OCI-LY1 (cell line): ENCODE measurements around the gene RNF144B.
A peak's percentile ranks its signal among the peaks of the same experiment; 100 is the strongest.
"Not testable (repeated sequence)": the region's sequence is repeated elsewhere in the genome, so short reads cannot be mapped to it uniquely, and the experiment has no call there.

ENCODE experiments used
- H2AFZ ChIP-seq: fragments of 200-600 bp; sonication (generic), shearing (Covaris generic); 2 replicates; pipeline ENCODE4 v1.6.0; 2014; ENCODE audit warnings: antibody characterized with exemption, mild to moderate bottlenecking, low read length
- H3F3A ChIP-seq: fragments of 200-600 bp; sonication (generic), shearing (Covaris generic); 2 replicates; pipeline ENCODE4 v1.6.0; 2014; ENCODE audit warnings: mild to moderate bottlenecking, antibody characterized with exemption, low read length, moderate library complexity; ENCODE audit not compliant: insufficient read depth
- H3K27ac ChIP-seq: fragments of 200-600 bp; sonication (generic); 2 replicates; pipeline ENCODE4 v1.5.1; 2014; ENCODE audit warnings: low read length, mixed run types, mild to moderate bottlenecking, low read depth; ENCODE audit not compliant: poor library complexity, severe bottlenecking
- H3K27me3 ChIP-seq: fragments of 200-600 bp; sonication (generic); 2 replicates; pipeline ENCODE4 v1.6.0; 2014; ENCODE audit warnings: antibody characterized with exemption, mild to moderate bottlenecking, low read length, moderate library complexity; ENCODE audit not compliant: insufficient read depth
- H3K36me3 ChIP-seq: fragments of 200-600 bp; sonication (generic); 2 replicates; pipeline ENCODE4 v1.6.1; 2014; ENCODE audit warnings: mild to moderate bottlenecking, antibody characterized with exemption, low read length, moderate library complexity, mixed read lengths; ENCODE audit not compliant: insufficient read depth
- H3K4me1 ChIP-seq: fragments of 200-600 bp; sonication (generic); 2 replicates; pipeline ENCODE4 v1.5.1; 2014; ENCODE audit warnings: mild to moderate bottlenecking, low read length, moderate library complexity; ENCODE audit not compliant: insufficient read depth, severe bottlenecking
- H3K4me2 ChIP-seq: fragments of 200-600 bp; sonication (generic), shearing (Covaris generic); 2 replicates; pipeline ENCODE4 v1.6.1; 2014; ENCODE audit warnings: low read length
- H3K4me3 ChIP-seq: fragments of 200-600 bp; sonication (generic); 2 replicates; pipeline ENCODE4 v1.5.1; 2014; ENCODE audit warnings: low read length, low read depth, mild to moderate bottlenecking, mixed read lengths; ENCODE audit not compliant: poor library complexity, severe bottlenecking
- H3K79me2 ChIP-seq: fragments of 200-600 bp; shearing (Covaris generic); 2 replicates; pipeline ENCODE4 v1.6.1; 2016; ENCODE audit warnings: mixed run types, low read length, mixed read lengths; ENCODE audit not compliant: insufficient read depth
- H3K9ac ChIP-seq: fragments of 200-600 bp; sonication (generic), shearing (Covaris generic); 2 replicates; pipeline ENCODE4 v1.6.1; 2014; ENCODE audit warnings: mild to moderate bottlenecking, low read length, mixed read lengths
- H3K9me2 ChIP-seq: fragments of 200-600 bp; sonication (generic), shearing (Covaris generic); 2 replicates; pipeline ENCODE4 v1.6.1; 2014; ENCODE audit warnings: low read depth, mild to moderate bottlenecking, low read length, mixed read lengths
- H3K9me3 ChIP-seq: fragments of 200-600 bp; shearing (Covaris generic); 2 replicates; pipeline ENCODE4 v1.6.1; 2014; ENCODE audit warnings: low read length, mixed read lengths
- H4K20me1 ChIP-seq: fragments of 200-600 bp; sonication (generic), shearing (Covaris generic); 2 replicates; pipeline ENCODE4 v1.6.0; 2016; ENCODE audit warnings: mild to moderate bottlenecking, low read length; ENCODE audit not compliant: insufficient read depth
- CTCF ChIP-seq: fragments of 200-600 bp; sonication (generic), shearing (Covaris generic); IDR thresholded peaks from 2 replicates; pipeline ENCODE4 v1.5.1; 2017; ENCODE audit warnings: mild to moderate bottlenecking, antibody characterized with exemption, low read length, moderate library complexity, mixed read lengths
- EZH2 ChIP-seq: fragments of 200-600 bp; sonication (generic), shearing (Covaris generic); IDR thresholded peaks from 2 replicates; pipeline ENCODE4 v1.8.0; 2017; ENCODE audit warnings: borderline replicate concordance, mixed run types, mild to moderate bottlenecking, antibody characterized with exemption, low read length, moderate library complexity, mixed read lengths

RNF144B gene

GRCh38 chr6:18362058-18362561 is 25.0 kb upstream of the RNF144B start:
- H3F3A ChIP-seq, result no peaks in the 10 kb centered on the region
- no peak for TF ChIP-seq CTCF
- H3K27me3 ChIP-seq, result no peaks in the 10 kb centered on the region
- no peak overlapping the region for H3K4me3 ChIP-seq
- H3K4me2 ChIP-seq, result peak overlapping the region; percentile 35
- H2AFZ ChIP-seq, result no peak overlapping the region
- H3K9ac ChIP-seq, result peak overlapping the region; percentile 30; the same call in 1 of the 2 replicates
- no peaks in the 10 kb centered on the region for H4K20me1 ChIP-seq
- peaks cover 44% of the 10 kb centered on the region for H3K4me1 ChIP-seq
- H3K9me3 ChIP-seq, result 0 out of 2 replicates have a peak, but pooled peaks cover 6% of the 10 kb centered on the region
- H3K27ac ChIP-seq, result peak overlapping the region; percentile 89
- no peaks in the 10 kb centered on the region for H3K9me2 ChIP-seq
- H3K79me2 ChIP-seq, result no peaks in the 10 kb centered on the region
- no peaks in the 10 kb centered on the region for H3K36me3 ChIP-seq

- Histone ChIP-seq H4K20me1 (no peaks in the 10 kb centered on the region), H3K4me3 (no peak overlapping the region), H3K4me2 (no peak overlapping the region), H3K4me1 (peaks cover 42% of the 10 kb centered on the region), H2AFZ (no peak overlapping the region), H3K9ac (no peak overlapping the region), H3K79me2 (no peaks in the 10 kb centered on the region), H3F3A (no peaks in the 10 kb centered on the region), H3K27ac (peak overlapping the region; percentile 15), H3K27me3 (no peaks in the 10 kb centered on the region), H3K36me3 (no peaks in the 10 kb centered on the region), H3K9me3 (0 out of 2 replicates have a peak, but pooled peaks cover 3% of the 10 kb centered on the region), H3K9me2 (no peaks in the 10 kb centered on the region)
- TF ChIP-seq EZH2, result no peak
Observed at GRCh38 chr6:18363746-18364145, 23.4 kb upstream of the RNF144B start.

- H2AFZ ChIP-seq, H3K9me3 ChIP-seq, H3K79me2 ChIP-seq, H3K4me3 ChIP-seq, H3K36me3 ChIP-seq, H3K9ac ChIP-seq, H3K9me2 ChIP-seq, H3K4me2 ChIP-seq, H4K20me1 ChIP-seq, H3K27ac ChIP-seq, H3F3A ChIP-seq, H3K27me3 ChIP-seq: not testable (repeated sequence)
- H3K4me1 ChIP-seq, result peaks cover 34% of the 10 kb centered on the region
Observed at GRCh38 chr6:18364561-18364960, 22.6 kb upstream of the RNF144B start.

GRCh38 chr6:18367371-18367770 is 19.8 kb upstream of the RNF144B start:
- no peaks in the 10 kb centered on the region for H3K27me3 ChIP-seq
- 0 out of 2 replicates have a peak, but pooled peaks cover 3% of the 10 kb centered on the region for H3K9me3 ChIP-seq
- no peak overlapping the region for H3K4me3 ChIP-seq
- no peak overlapping the region for H3K27ac ChIP-seq
- no peak overlapping the region for H3K9ac ChIP-seq
- no peaks in the 10 kb centered on the region for H3K79me2 ChIP-seq
- H3K9me2 ChIP-seq, result no peaks in the 10 kb centered on the region
- no peak overlapping the region for H3K4me2 ChIP-seq
- H4K20me1 ChIP-seq, result no peaks in the 10 kb centered on the region
- H3F3A ChIP-seq, result no peaks in the 10 kb centered on the region
- H3K36me3 ChIP-seq, result no peaks in the 10 kb centered on the region
- no peak overlapping the region for H2AFZ ChIP-seq
- TF ChIP-seq EZH2, result no peak
- TF ChIP-seq CTCF, result no peak
- H3K4me1 ChIP-seq, result peaks cover 6% of the 10 kb centered on the region
